Hepatocyte (in vitro differentiated cells): ENCODE results near the gene ZNF770.

Experiments used
- CTCF ChIP-seq: fragments of 200-600 bp; sonication (generic); IDR thresholded peaks from 2 replicates; pipeline ENCODE4 v1.5.1; 2016; ENCODE audit warnings: antibody characterized with exemption, mild to moderate bottlenecking; ENCODE audit not compliant: poor library complexity
- EZH2phosphoT487 ChIP-seq: fragments of 200-600 bp; sonication (generic); IDR thresholded peaks from one replicate; pipeline ENCODE4 v1.6.1; 2018; ENCODE audit warnings: antibody characterized with exemption, mild to moderate bottlenecking, low read depth, moderate library complexity; ENCODE audit not compliant: unreplicated experiment, severe bottlenecking

DNA sequence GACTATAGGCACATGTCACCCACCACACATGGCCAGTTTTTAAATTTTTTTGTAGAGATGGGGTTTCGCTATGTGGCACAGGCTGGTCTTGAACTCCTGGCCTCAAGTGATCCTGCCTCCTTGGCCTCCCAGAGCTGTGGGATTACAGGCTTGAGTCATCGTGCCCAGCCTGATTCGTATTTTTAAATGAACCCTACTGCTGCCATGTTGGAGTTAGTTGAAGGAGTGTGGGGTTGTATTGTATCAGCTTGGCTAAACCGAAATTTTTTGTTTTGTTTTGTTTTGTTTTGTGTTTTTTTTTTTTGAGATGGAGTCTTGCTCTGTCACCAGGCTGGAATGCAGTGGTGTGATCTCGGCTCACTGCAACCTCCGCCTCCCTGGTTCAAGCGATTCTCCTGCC lies 11.8 kb upstream of the ZNF770 start:
- no peak for TF ChIP-seq CTCF
- no peak for TF ChIP-seq EZH2phosphoT487
